ENCODE results near the gene SCAI. TPM values are rescaled to one million over a fixed set of nuclear protein-coding genes. Genes with fewer than 3 reads are reported as not detected.
A peak's percentile ranks its signal among the peaks of the same experiment; 100 is the strongest.
"Not testable (repeated sequence)": the region's sequence is repeated elsewhere in the genome, so short reads cannot be mapped to it uniquely, and the experiment has no call there.

The SCAI gene
- total RNA-seq, 1 experiment from 2014 or later: 15.5 TPM

DNA sequence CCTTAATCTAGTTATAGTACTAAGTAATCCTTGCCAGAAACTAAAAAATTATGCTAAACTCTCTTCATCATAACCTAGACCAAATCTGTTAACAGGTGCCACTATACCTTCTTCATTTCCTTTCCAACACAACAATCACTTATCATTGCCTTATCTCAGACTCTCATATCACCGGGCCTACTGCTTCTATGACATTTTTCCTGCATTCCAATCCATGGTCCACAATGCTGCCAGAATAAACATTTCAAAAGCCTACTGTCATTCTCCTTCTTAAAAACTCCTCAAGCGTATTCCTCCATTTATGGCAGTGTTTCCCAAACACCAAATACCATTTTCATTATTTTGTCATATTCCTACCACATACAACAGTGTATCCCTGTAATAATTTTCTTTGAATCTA, 39.7 kb upstream of the SCAI start:
- H3K36me3 Mint-ChIP-seq (ENCODE audit: insufficient read depth in 1 of 3, low read depth in 3 of 3): peaks cover 0 to 2% (median 2%) of the 10 kb centered on the region in 3 experiments; a peak in 3 of 7 replicates
- H3K4me1 ChIP-seq (ENCODE audit: insufficient read depth, low read length): no peaks in the 10 kb centered on the region; the same call in 1 of the 2 replicates
- no peak overlapping the region for H3K23ac ChIP-seq (ENCODE audit: insufficient read length, low read depth, low read length)
- no peak overlapping the region for H2BK120ac ChIP-seq (ENCODE audit: low read depth, low read length, poor library complexity, severe bottlenecking)
- H3K79me2 ChIP-seq (ENCODE audit: insufficient read depth, low read length): peaks cover 37% of the 10 kb centered on the region; the same call in 1 of the 2 replicates
- no peak overlapping the region for H2BK15ac ChIP-seq (ENCODE audit: low read depth, low read length)
- H3K56ac ChIP-seq (ENCODE audit: insufficient read length, low read depth, low read length): no peak overlapping the region
- H3K4me3 Mint-ChIP-seq: no peak overlapping the region
- no peak overlapping the region for H2AFZ ChIP-seq (ENCODE audit: low read length)
- no peaks in the 10 kb centered on the region for H3K27me3 ChIP-seq (ENCODE audit: insufficient read depth, low read length)
- no peak overlapping the region for H3K27ac ChIP-seq (ENCODE audit: insufficient read length, low read depth, low read length)
- no peaks in the 10 kb centered on the region for H3K9me3 ChIP-seq (ENCODE audit: control insufficient read depth, low read depth, low read length)
- no peak overlapping the region for H2BK12ac ChIP-seq (ENCODE audit: insufficient read length, low read depth, low read length)
- H3K23me2 ChIP-seq (ENCODE audit: insufficient read length, low read depth, low read length, poor library complexity, severe bottlenecking): no peaks in the 10 kb centered on the region
- no peaks in the 10 kb centered on the region for H4K20me1 ChIP-seq (ENCODE audit: control insufficient read depth, insufficient read depth, insufficient read length)
- H3K27me3 Mint-ChIP-seq (ENCODE audit: low read depth): no peaks in the 10 kb centered on the region
- no peak overlapping the region for H3K27ac Mint-ChIP-seq
- H3K9ac ChIP-seq (ENCODE audit: extremely low read depth, insufficient read length, low read length): no peak overlapping the region
- H3K4me2 ChIP-seq (ENCODE audit: insufficient read depth, insufficient read length, low read length): no peak overlapping the region
- TF ChIP-seq, protein P1, sequence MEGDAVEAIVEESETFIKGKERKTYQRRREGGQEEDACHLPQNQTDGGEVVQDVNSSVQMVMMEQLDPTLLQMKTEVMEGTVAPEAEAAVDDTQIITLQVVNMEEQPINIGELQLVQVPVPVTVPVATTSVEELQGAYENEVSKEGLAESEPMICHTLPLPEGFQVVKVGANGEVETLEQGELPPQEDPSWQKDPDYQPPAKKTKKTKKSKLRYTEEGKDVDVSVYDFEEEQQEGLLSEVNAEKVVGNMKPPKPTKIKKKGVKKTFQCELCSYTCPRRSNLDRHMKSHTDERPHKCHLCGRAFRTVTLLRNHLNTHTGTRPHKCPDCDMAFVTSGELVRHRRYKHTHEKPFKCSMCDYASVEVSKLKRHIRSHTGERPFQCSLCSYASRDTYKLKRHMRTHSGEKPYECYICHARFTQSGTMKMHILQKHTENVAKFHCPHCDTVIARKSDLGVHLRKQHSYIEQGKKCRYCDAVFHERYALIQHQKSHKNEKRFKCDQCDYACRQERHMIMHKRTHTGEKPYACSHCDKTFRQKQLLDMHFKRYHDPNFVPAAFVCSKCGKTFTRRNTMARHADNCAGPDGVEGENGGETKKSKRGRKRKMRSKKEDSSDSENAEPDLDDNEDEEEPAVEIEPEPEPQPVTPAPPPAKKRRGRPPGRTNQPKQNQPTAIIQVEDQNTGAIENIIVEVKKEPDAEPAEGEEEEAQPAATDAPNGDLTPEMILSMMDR (conservative IDR thresholded peaks at IDR 0.05): no peak
- no peak overlapping the region for H4K91ac ChIP-seq (ENCODE audit: insufficient read length, low read depth, low read length)
- peaks cover 11% of the 10 kb centered on the region for H3K79me1 ChIP-seq (ENCODE audit: insufficient read depth, low read depth, low read length, poor library complexity, severe bottlenecking)
- H3K14ac ChIP-seq (ENCODE audit: insufficient read depth, low read length): no peak overlapping the region
- no peak overlapping the region for H3T11ph ChIP-seq (ENCODE audit: low read length)
- no CpG with 5 or more reads among the region's 2 CpGs for WGBS (ENCODE audit: extremely low coverage, insufficient read length, low lambda C conversion rate)
- no peak overlapping the region for H2AK5ac ChIP-seq (ENCODE audit: insufficient read length, low read length)
- no peak overlapping the region for H4K8ac ChIP-seq (replicated peaks; ENCODE audit: insufficient read length, low read depth, low read length)
- H3K18ac ChIP-seq (ENCODE audit: insufficient read length, low read depth, low read length): no peak overlapping the region
- no peak for DNase-seq
- peaks cover 10 to 15% of the 10 kb centered on the region in 2 experiments for H3K4me1 Mint-ChIP-seq
- H4K5ac ChIP-seq (ENCODE audit: insufficient read length, low read depth, low read length): no peak overlapping the region
- no peak overlapping the region for H2BK20ac ChIP-seq (ENCODE audit: low read depth, low read length, poor library complexity, severe bottlenecking)
- H3K9me3 Mint-ChIP-seq: no peaks in the 10 kb centered on the region
- no peak overlapping the region for H2BK5ac ChIP-seq (ENCODE audit: insufficient read length, low read length)
- H3K4ac ChIP-seq (ENCODE audit: low read depth, low read length): no peak overlapping the region

DNA sequence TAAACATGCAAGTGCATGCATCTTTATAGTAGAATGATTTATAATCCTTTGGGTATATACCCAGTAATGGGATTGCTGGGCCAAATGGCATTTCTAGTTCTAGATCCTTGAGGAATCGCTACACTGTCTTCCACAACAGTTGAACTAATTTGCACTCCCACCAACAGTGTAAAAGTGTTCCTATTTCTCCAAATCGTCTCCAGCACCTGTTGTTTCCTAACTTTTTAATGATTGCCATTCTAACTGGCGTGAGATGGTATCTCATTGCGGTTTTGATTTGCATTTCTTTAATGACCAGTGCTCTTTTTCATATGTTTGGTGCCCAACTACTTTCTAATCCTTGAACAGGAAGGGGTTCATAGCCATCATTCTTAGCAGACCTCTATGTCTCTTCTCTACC, 38.4 kb upstream of the SCAI start:
- H3K23ac ChIP-seq (ENCODE audit: insufficient read length, low read depth, low read length); H2BK120ac ChIP-seq (ENCODE audit: low read depth, low read length, poor library complexity, severe bottlenecking); H4K5ac ChIP-seq (ENCODE audit: insufficient read length, low read depth, low read length); H3K9ac ChIP-seq (ENCODE audit: extremely low read depth, insufficient read length, low read length); H3K4me3 Mint-ChIP-seq; DNase-seq; H4K20me1 ChIP-seq (ENCODE audit: control insufficient read depth, insufficient read depth, insufficient read length); H3K9me3 Mint-ChIP-seq; H3K4me2 ChIP-seq (ENCODE audit: insufficient read depth, insufficient read length, low read length); H2BK12ac ChIP-seq (ENCODE audit: insufficient read length, low read depth, low read length); H3K18ac ChIP-seq (ENCODE audit: insufficient read length, low read depth, low read length); H3K9me3 ChIP-seq (ENCODE audit: control insufficient read depth, low read depth, low read length); H3T11ph ChIP-seq (ENCODE audit: low read length); H3K36me3 Mint-ChIP-seq (ENCODE audit: insufficient read depth in 1 of 3, low read depth in 3 of 3); H4K91ac ChIP-seq (ENCODE audit: insufficient read length, low read depth, low read length); H2BK20ac ChIP-seq (ENCODE audit: low read depth, low read length, poor library complexity, severe bottlenecking); H4K8ac ChIP-seq (replicated peaks; ENCODE audit: insufficient read length, low read depth, low read length); H2AK5ac ChIP-seq (ENCODE audit: insufficient read length, low read length); H2BK15ac ChIP-seq (ENCODE audit: low read depth, low read length); H3K4ac ChIP-seq (ENCODE audit: low read depth, low read length); H3K56ac ChIP-seq (ENCODE audit: insufficient read length, low read depth, low read length); H2BK5ac ChIP-seq (ENCODE audit: insufficient read length, low read length); H3K27ac ChIP-seq (ENCODE audit: insufficient read length, low read depth, low read length); H3K27me3 Mint-ChIP-seq (ENCODE audit: low read depth); H3K23me2 ChIP-seq (ENCODE audit: insufficient read length, low read depth, low read length, poor library complexity, severe bottlenecking); H2AFZ ChIP-seq (ENCODE audit: low read length); H3K14ac ChIP-seq (ENCODE audit: insufficient read depth, low read length); H3K27me3 ChIP-seq (ENCODE audit: insufficient read depth, low read length); H3K4me1 ChIP-seq (ENCODE audit: insufficient read depth, low read length): not testable (repeated sequence)
- Histone ChIP-seq H3K79me2 (ENCODE audit: insufficient read depth, low read length) (peaks cover 30% of the 10 kb centered on the region; the same call in 1 of the 2 replicates), H3K79me1 (ENCODE audit: insufficient read depth, low read depth, low read length, poor library complexity, severe bottlenecking) (peaks cover 11% of the 10 kb centered on the region)
- H3K4me1 Mint-ChIP-seq: peaks cover 10 to 17% of the 10 kb centered on the region in 2 experiments
- WGBS (ENCODE audit: extremely low coverage, insufficient read length, low lambda C conversion rate): no CpG with 5 or more reads among the region's 4 CpGs
- peak overlapping the region in 1 of 3 experiments; percentile 2; a peak in 1 of 7 replicates for H3K27ac Mint-ChIP-seq

Data from H9 (cell line).